HG02970 (cell line): Measurements from ENCODE around the gene ARFIP1.

ENCODE experiments used
- ATAC-seq: cut with Tn5 transposase; IDR thresholded peaks from one replicate; pipeline ENCODE4 v1.9.1; 2021; ENCODE audit warnings: mild to moderate bottlenecking, moderate library complexity, moderate number of reproducible peaks; ENCODE audit not compliant: unreplicated experiment, low FRiP score

The ARFIP1 gene

DNA sequence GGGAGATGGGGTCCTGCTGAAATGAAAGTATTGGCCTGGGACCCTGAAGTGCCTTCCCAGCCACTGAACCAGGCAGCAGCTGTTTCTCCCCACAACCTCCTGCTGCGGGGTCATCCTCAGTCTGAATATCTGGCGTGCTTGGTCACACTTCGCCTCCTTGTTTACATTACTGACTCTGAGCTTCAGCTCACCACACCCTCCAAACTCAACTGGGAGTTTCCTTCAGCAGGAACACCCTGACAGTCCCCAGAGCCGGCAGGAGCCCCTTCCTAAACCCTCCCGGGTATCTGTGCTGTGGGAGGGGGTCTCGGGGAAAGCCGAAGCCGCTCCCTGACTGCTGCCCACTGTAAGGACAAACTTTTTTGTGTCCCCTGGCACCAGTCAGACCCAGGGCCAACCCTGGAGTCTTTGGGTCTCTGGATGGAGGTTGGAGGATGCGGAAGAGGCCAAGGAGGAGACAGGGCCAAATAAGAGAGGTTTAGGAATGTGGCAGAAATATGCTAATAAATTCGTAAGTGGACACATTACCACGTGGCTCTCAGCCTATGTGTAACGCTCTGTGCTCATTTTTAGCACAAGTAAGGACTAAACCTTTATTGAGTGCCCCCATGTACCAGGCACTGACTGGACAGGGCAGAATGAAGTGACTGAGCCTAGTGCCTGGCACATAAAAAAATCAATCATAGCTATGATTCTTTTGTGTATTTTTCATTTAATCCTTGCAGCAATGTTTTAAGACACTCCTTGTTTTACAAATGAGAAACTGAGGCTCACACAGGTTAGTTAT lies 177.1 kb downstream of the ARFIP1 start:
- ATAC-seq: no peak

DNA sequence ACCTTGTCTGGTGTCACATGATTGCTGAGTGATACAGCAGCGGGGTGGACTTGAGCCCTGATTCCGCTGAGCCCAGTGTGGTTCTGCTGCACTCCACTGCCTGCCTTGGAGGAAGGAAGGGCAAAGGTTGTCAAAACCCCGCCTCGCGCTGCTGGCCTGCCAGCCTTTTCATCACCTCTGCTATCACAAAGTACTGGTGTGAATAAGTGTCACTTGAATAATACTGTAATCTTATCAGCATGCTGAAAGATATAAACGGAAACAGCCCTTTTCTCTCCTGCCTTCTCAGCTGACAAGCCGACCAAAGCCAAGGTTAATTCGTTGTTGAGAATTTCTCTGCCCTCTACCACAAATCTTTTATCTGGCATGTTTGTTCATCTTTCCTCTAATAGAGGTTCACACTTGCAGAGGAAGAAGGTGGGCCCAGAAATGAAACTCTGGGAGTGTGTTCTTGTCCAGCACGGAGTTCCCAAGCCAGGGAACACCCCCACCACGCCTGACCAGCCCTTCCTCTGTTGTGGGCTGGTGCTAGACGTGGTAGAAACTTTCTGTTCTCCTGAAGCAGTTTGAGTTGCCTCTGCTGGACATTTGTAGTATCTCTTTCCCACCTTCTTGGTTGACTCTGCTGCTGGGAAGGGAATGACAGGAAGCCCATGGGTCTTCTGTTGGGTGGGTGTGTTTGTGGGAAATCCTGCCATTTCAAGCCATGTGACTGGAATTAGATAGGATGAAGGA lies 177.8 kb downstream of the ARFIP1 start:
- no peak for ATAC-seq

DNA sequence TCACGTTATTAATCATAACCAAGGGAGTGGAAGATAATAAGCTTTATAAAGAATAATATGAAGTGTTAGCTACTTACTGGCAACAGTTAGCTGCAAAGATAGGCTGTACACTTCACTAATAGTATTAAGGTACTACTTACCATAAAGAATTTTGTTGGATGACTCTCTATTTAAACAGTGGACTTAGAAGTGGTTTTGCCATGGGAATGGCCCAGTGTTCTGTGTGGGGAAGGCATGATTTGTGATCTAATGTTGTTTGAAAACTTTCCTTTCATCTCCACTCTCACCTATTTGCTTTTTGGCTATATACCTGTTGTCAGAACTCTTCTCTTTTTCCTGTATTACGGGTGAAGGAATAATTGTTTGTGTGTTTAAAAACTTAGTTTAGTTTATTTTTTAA lies 179.3 kb downstream of the ARFIP1 start:
- no peak for ATAC-seq

DNA sequence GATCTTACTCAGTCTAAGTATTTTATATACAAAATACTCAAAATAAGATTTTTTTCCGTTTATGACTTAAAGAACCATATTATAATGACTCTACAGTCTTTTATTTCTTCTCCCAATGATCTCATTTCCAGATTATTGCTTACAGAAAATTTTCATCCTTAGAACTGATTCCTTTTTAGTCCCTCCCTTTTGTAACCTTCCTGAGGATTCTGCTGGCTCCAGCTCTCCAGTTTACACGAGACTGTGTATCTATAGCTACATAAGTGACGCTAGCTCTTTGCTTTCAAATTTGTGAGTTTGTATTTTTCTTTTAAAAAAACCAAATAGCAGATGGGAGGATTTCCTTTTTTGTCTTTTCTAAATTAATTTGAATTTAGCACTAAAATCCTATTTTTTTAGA lies 180.3 kb downstream of the ARFIP1 start:
- no peak for ATAC-seq

DNA sequence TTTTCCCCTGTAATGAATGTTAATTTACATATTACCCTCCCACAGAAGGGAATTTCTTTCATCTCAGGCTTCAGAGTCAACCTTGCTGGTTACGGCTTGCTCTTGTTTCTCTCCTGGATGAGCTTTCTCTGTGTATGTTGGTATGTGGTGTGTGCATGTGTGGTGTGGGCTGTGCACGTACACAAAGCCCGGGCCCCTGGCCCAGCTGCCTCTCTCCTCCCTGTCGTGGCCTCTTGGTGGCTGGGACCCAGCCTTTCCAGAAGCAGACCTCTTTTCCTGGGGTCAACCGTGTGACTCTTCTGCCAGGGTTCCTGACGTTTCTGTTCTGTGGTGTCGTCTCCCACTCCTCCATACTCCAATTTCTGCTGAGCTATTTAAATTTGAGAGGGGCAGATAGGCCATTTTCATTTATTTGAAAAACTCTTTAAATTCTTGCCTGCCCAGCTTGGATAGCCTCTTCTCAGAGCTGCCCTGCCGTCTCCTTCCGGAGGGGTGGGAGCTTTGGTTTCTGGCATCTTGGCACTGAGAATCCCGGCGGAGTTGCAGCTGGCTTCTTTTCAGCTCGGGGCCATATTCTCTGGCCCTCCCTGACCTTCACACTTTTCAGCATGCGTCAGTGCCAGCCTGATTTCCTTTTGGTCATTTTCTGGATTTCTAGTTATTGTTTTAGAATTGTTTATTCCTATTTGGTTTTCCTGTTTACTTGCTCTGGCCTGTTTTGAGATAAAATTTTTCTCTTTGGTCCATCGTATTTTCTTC lies 181.4 kb downstream of the ARFIP1 start:
- no peak for ATAC-seq

DNA sequence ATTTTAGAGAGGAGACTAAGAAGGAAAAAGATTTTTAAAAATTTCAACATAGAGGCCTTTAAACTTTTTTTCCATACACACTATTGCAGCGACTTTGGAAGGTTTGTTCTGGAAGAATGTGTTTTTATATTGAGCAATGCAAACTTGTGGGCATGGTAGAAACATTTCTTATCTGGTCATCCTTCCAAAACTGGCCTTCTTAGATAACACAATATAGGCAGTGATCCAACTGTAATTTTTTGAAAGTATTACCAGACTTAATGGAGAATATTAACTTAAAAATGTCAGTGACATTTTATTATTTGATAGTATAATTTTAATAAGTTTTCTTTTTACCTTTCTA lies 182.0 kb downstream of the ARFIP1 start:
- ATAC-seq: no peak
